NCI-H2171 treated with DMSO at 0.1 percent for 48 hours (cell line): ENCODE results near the gene SLC25A26.

ENCODE experiments used
- DNase-seq: peaks from one replicate; lab custom pipeline; 2025; lab: John Stamatoyannopoulos, UW

Gene SLC25A26

DNA sequence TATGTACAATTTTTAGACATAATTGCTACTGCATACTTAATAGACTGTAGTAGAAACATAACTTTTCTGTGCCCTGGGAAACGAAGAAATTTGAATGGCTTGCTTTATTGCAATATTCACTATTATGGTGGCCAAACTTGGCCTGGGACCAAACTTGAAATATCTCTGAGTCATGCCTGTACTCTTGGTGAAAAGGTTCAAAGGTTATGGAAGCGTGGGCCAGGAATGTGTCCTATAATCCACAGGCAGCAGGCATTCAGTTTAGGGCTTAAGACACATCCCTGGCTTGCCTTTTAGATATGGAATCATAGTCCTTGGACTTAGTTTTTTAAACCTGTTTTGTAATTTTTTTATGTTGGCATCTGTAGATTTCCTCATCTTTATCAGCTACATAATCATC is 155.8 kb downstream of the SLC25A26 start:
- DNase-seq, result no peak

DNA sequence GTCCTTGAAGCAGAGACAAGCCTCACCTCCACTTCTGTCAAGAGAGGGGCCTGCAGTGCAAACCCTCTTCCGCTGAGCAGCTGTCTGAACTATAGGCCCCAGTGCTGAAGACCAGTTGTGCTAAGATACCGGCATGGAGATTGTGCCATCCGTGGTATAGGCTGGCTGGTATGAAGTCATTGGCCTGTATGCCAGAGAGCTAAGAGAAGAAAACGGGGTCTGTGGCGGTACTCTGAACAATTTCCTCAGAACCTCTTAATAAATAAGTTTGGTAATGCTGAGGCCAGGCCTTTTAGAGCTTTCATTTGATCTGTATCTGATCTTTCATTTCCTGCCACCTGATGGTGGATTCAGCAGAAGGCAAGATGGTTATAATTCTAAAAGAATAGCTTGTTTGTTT is 157.0 kb downstream of the SLC25A26 start:
- DNase-seq, result no peak

DNA sequence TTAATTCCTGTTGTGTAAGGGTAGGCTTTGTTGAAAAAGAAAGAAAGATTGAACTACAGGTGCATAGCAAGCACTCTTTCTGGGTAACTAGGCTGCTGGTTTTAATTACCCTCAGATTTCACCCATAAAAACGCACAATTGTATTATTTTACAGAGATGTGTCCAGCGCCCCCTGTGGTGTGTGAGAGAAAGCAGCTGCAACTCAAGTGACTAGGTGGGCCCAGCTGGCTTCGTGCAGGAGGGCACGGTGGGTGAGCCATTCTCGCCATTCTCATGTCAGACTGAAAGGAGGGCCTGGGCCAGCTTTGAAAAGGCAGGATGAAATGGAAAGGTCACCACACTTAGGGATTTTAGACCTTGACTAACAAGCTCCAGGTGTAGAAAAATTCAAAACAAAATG is 157.5 kb downstream of the SLC25A26 start:
- DNase-seq, result no peak

DNA sequence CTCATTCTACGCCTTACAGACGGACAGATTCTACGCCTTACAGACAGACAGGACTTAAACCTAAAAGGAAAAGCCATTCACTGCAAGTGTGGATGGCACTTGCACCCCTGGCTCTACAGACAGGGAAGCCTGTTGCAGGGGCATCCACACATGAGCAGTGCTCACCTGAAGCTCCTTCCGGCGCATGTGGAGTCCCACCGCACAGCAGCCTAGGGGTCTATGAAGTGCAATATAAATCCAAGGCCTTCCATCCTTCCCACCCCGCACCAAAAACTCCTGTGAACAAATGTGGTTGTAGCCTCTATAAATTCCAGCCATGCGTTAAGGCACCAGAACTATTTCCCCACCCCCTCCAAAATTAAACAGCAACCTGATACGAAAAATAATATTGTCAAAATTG is 158.8 kb downstream of the SLC25A26 start:
- no peak for DNase-seq

DNA sequence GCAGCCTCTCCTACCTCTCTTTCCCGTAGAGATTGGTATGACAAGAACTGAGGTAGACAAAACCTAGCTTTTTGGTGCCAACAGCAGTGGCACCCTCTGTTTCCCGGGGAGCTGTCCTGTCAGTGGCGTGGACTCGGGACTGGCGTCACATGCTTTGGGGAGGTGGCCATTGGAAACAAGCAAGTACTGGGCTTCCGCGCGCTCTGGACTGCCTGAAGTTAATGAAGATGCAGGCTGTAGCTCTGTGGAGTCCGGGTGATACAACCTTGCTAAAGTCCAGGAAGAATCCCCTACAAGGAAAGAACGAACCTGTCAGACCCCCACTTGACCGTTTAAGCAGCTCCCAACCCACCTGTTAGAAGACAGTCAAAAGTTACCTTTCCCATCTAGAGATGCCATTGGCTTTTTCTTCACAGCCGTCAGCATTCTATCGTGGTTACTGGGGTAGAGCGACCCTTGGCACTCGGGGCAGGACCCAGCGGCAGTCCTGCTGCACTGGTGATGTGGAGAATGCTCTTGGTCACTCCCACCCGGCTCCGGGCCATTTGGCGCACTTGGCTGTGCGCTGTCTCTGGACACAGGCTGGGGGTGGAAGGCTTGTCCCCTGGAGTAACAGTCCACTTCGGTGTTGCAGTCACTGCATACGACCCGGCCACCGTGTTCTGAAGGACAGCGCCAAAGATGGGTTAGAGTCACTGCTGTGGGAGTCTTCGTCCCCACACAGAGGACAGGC is 159.6 kb downstream of the SLC25A26 start:
- no peak for DNase-seq

DNA sequence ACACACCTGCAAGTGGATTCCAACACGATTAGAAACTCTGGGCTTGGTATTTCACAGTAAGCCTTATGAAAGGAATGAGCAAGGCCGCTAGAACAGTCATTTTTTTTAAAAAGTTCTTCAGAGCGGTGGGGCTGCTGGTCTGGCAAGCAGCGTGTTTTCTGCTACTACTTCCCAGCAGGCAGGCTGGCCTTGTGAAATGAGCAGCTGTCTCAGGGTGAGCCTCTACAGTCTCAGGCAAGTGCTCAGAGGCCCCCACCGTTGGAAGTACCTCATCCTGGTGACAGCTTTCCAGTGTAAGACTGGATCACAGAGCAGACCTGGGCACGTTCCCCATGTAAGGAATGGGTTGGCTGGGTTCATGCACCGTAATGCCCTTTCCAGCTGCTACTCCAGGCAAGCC is 160.8 kb downstream of the SLC25A26 start:
- DNase-seq, result no peak

DNA sequence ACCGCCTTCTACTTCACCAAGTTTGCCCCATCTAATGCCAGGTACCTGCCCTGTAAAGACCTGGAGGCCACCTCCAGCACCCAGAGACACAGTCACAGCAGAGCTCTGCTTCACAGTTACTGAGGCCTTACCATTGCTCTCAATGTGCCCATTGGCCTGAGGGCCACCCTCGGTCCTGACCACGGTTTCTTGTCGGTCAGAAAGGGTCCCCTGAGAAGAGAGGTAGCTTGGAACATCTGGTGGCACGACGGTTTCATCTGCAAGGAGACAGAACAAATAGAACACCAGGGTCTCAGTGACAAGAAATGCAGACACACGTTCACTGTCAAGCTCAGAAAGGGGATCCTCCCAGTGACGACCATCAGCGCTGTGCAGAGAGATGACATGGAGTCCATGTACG is 161.3 kb downstream of the SLC25A26 start:
- DNase-seq, result no peak

DNA sequence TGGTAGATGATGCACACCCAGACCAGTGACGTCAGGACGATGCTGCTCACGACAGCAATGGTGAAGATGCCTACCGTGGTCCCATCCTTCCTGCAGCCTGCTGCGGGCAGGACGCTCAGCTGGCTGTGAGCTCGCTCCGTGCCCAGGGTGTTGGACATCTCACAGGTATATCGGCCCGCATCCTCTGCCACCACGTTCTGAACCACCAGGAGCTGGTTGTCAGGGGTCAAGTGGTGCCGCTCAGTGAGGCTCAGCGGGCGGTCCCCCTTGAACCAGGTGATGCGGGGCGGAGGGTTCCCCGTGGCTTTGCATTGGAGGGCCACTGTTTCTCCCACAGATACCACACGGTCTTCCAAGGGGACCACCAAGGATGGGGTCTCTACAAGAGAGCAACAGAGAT is 162.2 kb downstream of the SLC25A26 start:
- no peak for DNase-seq

DNA sequence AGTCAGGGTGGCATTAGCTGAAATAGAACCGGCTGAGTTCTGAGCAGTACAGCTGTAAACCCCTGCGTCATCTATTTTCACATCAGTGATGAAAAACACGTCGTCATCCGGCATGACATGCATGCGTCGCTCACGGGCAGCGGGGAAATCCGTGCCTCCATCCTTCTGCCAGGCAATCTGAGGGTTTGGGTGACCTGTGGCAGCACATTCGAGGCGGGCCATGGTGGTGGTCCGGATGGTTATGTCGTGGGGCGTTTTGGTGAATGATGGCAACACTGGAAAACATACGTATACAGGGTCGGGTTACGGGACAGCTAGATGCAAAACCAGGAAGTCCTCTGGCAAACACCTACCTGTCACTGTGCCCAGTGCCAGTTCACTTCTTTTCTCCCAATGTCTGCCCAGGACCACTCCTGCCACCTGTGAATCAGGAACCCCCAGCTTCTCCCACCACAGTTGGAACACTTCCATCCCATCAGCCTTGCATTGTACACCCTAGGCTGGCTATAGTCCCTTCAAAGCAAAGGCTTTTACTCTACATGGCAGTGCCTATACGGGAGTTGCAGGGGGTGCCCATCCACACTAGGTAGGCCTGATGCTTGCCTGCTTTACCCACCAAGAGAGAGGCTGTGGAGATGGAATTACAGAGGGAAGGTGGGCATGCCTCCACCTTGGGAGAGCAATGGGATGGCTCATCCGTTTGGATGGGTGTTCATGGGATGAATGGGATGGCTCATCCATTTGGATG is 163.4 kb downstream of the SLC25A26 start:
- DNase-seq, result no peak

DNA sequence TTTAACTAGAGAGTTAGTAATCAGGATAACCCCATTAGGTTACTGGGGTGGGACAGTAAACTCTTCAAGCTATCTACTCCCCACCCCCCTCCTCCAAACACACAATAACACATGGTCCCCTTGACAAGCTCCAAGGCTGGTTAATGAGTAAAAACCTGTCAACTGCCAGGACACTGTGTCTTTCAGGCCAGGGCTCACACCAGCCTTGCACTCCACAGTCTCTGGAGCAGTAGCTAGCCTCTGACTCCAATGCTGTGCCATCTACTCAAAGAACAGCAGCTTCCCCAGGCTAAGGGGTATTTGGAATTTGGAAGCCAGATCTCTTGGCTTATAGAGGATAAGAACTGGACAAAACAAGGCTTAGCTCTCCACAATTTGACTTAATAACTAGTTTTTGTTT is 164.3 kb downstream of the SLC25A26 start:
- DNase-seq, result no peak

DNA sequence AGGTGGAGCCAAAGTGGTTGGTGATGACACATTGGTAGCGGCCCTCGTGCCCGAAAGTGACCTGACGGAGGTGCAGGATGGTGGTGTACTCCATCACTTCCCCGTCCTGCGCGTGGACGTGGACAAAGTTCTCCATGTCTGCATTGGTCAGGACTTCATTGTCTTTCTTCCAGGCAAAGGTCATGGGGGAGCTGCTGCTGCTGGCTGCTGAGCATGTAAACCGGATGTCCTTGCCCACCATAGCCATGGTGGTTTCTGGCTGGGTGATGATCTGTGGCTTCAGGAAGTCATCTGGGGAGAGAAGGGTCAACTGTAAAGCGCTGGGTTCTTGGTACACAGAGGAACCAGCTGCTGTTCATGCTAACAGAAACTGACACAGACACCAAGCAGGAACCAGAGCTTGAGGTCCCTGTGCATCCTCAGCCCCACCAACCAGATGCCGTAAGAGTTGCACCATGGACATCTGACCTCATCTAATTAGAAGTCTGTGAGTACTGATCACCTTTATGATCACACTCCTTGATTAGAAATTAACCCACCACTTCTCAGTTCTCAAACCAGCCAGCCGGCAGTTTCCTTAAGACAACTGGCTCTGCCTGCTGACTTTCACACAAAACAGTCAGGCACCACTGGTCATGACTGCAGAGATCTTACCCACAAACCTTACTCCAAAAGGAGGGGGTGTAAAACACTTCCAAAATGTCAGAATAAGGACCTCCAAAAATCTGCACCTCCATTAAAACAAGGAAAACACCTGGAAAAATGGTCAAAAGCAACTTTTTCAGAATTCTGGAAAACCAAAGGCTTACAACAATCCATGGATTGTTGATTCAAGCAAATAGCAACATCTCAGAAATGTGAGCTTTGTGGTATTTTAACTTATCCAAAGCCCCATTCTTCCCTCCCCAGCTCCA is 165.5 kb downstream of the SLC25A26 start:
- no peak for DNase-seq

DNA sequence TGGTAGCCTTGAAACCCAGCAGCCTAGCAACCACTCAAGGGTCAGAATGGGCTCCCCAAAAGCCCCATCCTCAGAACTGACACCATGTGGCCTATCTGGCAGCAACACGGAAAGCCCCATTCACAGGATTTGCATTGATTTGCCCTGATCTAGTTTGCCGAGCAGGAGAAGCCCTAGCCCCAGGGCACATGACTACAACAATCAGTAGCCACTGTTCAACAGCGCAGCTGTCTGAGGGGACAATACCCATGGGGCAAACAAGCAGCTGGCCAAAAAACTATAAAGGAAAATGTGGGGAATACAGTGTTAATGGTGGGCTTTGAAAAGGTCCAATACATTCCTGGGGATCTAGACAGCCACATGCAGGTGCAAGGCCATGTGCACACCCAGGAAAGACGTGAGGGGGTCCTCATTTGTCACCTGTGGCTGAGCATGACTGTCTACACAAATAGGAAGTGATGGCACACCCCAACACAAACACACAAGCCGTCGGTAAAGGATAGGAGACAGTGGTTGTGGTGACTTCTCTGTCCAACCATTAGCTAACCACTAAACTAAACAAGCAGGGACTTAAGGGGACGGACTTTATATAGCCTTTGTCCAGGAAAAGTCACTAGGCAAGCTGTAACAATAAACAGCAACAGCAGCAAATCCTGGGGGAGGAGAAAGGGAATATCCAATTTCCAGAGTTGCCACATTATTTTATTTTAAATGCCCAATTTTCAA is 166.3 kb downstream of the SLC25A26 start:
- no peak for DNase-seq

DNA sequence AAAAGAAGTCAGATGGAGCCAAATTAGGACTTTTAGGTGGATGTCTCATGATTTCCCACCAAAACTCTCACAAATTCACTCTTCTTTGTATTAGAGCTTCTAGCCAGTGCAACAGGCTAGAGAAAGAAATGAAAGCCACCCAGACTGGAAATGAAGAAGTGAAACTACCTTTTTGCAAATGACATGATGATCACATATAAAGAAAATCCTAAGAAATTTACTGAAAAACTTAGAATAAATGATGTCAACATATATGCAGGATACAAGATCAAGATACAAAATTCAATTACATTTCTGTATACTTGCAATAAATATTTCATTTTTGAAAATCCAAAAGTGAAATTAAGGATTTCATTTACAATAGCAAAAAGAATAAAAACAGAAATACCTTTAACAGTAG is 169.2 kb downstream of the SLC25A26 start:
- no peak for DNase-seq

DNA sequence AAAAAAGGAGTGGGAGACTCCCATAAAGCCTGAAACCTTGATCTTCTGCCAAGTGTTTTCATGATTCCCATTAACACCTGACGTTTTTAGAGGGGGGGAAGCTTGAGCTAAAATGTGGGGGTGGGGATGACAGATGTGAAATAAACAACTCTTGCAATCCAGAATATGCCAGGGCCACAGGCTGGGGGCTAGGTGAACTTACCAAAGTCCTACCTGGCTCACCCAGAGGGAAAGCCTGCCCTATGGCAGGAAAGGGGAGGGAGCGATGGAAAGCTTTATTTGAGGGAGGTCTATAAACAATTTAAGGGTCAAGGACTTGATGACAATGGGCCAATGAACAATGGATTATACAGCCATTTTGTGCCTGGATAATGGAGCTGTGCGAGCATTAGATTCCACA is 171.7 kb downstream of the SLC25A26 start:
- DNase-seq, result peak; percentile 54

DNA sequence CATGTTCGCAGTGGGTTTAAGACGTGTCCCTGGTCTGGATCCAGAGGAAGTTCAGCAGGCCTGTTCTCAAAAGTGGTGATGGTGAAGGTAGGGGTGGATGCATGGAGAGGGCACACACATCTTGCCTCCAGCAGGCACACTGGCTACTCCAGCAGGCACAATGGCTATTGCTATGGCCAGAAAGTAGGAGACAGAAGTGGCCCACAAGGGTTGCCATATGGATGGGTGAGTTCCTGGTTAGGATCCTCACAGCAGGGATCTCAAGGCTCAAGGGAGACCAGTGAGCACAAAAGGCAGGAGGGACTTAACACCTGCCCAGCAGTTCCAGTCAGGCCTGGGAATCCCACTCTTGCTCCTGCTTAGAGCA is 172.1 kb downstream of the SLC25A26 start:
- DNase-seq, result no peak

DNA sequence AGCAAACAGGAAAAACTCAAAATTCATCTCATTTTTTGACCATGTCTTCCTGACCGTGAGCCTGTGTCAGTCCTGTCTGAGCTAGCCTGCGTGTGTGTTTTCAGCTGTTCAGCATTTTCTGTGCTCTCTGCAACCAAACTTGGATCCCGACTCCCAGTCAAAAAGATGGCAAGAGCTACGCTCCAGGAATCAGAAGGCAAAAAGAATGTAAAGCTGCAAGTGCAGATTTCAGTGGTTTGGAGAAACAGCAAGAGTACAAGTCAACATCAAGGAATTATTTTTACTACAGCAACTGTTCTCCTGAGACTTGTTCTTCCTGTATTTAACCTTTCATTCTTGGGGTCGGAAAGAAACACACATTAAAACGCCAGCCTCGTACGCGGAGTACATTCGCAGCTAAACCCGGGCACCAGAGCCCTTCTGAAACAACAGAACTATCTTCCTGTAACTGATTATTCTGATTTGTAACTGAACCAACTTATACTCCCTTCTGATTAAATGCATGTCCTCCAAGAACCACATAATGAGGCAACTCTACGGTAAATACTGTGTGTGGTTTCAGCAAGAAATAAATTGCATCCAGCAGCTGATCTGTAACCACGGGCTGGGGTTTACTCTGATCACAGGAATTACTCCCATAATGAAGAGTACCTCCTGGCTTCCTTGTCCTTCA is 172.7 kb downstream of the SLC25A26 start:
- DNase-seq, result no peak

DNA sequence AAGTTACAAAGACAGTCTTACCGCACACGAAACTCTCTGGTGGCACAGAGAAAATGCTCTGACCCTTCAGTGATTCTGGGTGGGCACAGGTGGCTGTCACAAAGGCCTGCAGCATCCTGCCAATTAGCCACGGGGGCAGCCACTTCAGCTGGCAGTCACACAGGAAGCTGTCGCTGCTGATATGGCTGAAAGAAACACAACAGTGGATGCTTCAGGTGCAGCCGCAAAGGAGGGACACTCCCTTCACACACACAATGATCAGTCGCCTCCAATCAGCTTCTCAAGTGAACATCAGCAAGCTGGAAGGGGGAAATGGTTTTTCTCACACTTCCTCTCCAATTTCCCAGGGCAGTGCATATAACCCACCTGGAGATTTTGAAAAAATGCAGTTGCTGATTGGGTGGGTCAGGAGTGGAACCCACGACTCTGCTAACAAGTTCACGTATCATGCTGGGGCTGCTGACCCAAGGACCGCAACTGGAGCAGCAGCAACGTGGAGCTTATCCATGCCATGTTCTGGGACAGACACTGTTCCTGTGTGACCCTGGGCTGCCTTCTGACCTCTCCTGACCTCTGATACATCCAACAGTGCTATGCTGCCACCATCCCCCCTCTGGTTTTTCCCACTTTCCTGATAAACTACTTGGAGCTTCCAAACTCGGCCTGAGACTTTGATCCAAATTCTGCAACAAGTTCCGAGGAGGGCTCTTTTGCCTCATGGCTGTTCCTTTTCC is 173.4 kb downstream of the SLC25A26 start:
- no peak for DNase-seq

DNA sequence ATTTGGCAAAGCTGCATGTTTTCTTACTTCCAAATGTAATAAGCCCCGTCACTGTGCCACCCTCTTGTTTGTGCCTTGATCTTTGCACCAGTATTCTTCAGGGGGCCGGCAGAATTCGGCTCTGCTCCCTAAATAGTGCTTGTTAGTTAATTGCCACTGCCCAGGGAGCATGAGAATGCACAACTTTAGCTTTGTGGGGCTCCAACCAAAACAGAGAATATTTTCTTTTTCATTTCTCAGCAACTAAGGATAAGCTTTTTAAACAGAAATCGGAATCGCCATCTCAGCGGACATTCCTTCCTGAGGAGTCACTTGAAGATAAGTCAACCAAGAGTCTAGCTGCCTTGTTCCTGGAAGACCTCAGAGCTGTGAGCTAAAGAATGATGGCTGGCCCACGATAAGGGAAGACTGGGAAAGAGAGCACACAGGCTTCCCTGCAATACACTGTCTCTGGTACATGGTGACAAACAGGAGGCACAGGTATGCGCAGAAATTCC is 174.0 kb downstream of the SLC25A26 start:
- no peak for DNase-seq

DNA sequence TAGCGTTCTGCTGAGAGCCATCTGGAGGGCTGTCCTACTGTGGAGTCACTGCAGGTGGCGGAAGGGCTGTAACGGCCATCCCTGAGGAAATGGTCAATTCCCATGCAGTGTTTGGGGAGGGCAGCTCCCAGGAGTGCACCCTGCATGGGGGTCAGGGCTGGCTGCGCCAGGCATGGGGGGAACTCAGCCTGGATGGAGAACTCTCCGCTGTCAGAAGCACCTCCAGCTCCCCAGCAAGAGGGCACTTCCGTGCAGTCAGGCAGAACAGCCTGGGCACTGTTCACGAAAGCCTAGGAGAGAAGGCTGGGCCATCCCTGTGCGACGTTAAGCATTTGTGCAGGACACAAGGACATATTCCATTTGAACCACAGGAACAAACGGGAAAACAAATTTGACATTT is 174.8 kb downstream of the SLC25A26 start:
- no peak for DNase-seq

DNA sequence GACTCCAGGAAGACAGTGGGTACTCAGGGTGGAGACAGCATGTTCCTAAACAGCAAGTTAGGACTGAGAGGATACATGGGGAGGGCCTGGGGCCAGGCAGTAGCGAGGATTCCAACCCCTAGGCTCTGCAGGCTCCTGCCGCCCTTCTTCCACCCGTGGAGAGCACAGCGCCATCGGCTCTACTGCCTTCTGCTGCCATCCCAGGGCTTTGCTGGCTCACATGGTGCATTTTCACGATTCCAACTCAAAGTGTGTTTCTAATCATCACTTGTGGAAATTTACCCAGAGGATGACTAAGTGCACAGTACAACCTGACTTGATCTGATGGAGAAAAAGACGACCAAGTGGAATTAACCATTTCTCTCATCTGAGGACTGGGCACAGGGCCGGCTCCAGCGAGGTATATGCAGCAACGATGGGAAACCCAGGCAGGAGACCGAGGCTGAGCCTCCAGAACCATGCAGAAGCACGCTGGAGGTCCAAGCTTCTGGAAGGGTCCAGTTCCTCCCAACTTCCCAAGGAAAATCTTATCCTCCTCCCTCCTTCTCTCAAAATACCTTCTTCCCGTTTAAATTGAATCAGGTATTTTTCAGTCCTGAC is 175.5 kb downstream of the SLC25A26 start:
- no peak for DNase-seq
